ENCODE measurements around the gene SEPSECS. TPM values are rescaled to one million over a fixed set of nuclear protein-coding genes. Genes with fewer than 3 reads are reported as not detected.

Gene SEPSECS
- total RNA-seq, 4 donors from 2014 or later, result 6.6 to 19.2 (median 9.0) TPM

- TF ChIP-seq CTCF (IDR thresholded peaks at IDR 0.05) (no peak), POLR2A (IDR thresholded peaks at IDR 0.05) (no peak), EP300 (IDR thresholded peaks at IDR 0.05) (no peak)
- no peak for DNase-seq (ENCODE audit: low spot score in 2 of 2)
- Histone ChIP-seq H3K9me3 (no peaks in the 10 kb centered on the region), H3K36me3 (no peaks in the 10 kb centered on the region), H3K27me3 (no peaks in the 10 kb centered on the region), H3K4me3 (no peak overlapping the region), H3K27ac (no peak overlapping the region), H3K4me1 (no peaks in the 10 kb centered on the region)
- WGBS, 2 donors, result 53 to 70% methylated on average over 3 of the region's 3 CpGs
Observed at GRCh38 chr4:25076625-25077398, 83.4 kb downstream of the SEPSECS start.

GRCh38 chr4:25075851-25076250 lies 84.4 kb downstream of the SEPSECS start:
- DNase-seq (ENCODE audit: low spot score in 2 of 2), result no peak
- H3K27me3 ChIP-seq, result no peaks in the 10 kb centered on the region
- TF ChIP-seq EP300 (IDR thresholded peaks at IDR 0.05) (no peak), POLR2A (IDR thresholded peaks at IDR 0.05) (no peak), CTCF (IDR thresholded peaks at IDR 0.05) (no peak)
- no peak overlapping the region for H3K4me3 ChIP-seq
- no peaks in the 10 kb centered on the region for H3K36me3 ChIP-seq
- no peaks in the 10 kb centered on the region for H3K9me3 ChIP-seq
- H3K27ac ChIP-seq, result no peak overlapping the region
- no peaks in the 10 kb centered on the region for H3K4me1 ChIP-seq
- 61 to 68% methylated on average over 4 of the region's 4 CpGs for WGBS, 2 donors

DNA sequence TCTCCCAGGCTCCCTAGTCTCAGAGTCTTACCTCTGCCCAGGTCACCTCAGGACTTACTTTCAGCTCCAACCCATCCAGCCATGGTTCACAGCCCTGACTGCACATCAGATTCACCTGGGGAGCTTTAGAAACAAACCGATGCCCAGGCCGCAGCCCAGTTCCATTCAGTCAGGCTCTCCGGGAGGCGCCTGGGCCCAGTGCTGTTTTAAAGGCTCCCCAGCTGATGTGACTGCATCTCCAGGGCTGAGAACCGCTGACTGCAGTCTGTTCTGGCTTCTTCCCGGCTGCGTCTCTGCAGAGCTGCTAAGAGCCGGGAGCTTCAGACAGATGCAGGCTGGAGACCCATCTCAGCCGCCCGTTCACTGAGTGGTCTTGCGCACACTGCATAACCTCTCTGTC lies 85.1 kb downstream of the SEPSECS start:
- Histone ChIP-seq H3K27ac (no peak overlapping the region), H3K4me3 (no peak overlapping the region), H3K27me3 (no peaks in the 10 kb centered on the region), H3K4me1 (no peaks in the 10 kb centered on the region), H3K9me3 (no peaks in the 10 kb centered on the region), H3K36me3 (no peaks in the 10 kb centered on the region)
- TF ChIP-seq EP300 (IDR thresholded peaks at IDR 0.05) (no peak), POLR2A (IDR thresholded peaks at IDR 0.05) (no peak), CTCF (IDR thresholded peaks at IDR 0.05) (no peak)
- 77 to 84% methylated on average over 9 to 11 of the region's 11 CpGs for WGBS, 2 donors
- DNase-seq (ENCODE audit: low spot score in 2 of 2), result no peak

DNA sequence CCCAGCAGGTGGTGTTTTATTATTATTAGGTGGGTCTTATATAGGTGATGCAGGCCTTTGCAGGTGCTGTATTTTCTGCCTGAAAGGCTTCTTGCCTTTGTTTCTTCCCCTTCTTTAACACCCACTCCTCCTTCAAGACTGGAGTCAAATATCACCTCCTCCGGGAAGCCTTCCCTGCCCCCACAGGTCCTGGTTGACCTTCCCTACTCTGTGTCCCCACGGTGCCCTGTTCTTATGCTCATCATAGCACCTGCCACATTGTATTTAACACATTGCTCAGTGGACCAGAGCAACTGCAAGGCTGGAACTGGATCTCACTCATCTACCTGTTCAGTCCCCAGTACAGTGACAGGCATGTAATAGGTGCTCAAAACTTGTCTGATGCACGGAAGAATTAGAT lies 89.7 kb downstream of the SEPSECS start:
- Histone ChIP-seq H3K4me3 (no peak overlapping the region), H3K4me1 (no peaks in the 10 kb centered on the region), H3K27me3 (no peaks in the 10 kb centered on the region), H3K9me3 (no peaks in the 10 kb centered on the region), H3K36me3 (no peaks in the 10 kb centered on the region), H3K27ac (no peak overlapping the region)
- 70 to 81% methylated on average over 3 of the region's 3 CpGs for WGBS, 2 donors
- no peak for TF ChIP-seq POLR2A (IDR thresholded peaks at IDR 0.05)
- TF ChIP-seq CTCF (IDR thresholded peaks at IDR 0.05), result no peak
- no peak for TF ChIP-seq EP300 (IDR thresholded peaks at IDR 0.05)
- DNase-seq (ENCODE audit: low spot score in 2 of 2), result no peak

Other genes with a start within 250 kb of the SEPSECS start
- 10 to 100 TPM; 12.2 to 31.2 (median 15.3) TPM for gene CCDC149, start 247.4 kb downstream of the SEPSECS start, total RNA-seq
- gene LGI2, start 129.5 kb downstream of the SEPSECS start, total RNA-seq, result 10 to 100 TPM in 3 of 4 donors, 1 to 10 TPM in 1; 4.8 to 25.7 (median 23.2) TPM
- gene PI4K2B, start 73.6 kb upstream of the SEPSECS start, total RNA-seq, result 10 to 100 TPM; 11.1 to 22.8 (median 14.6) TPM
- 10 to 100 TPM; 20.1 to 26.0 (median 21.6) TPM for gene ZCCHC4, start 152.3 kb upstream of the SEPSECS start, total RNA-seq
- gene ANAPC4, start 216.8 kb upstream of the SEPSECS start, total RNA-seq, result 10 to 100 TPM; 31.4 to 49.0 (median 37.1) TPM

All from tibial nerve (tissue), 4 donors.